SK-N-SH (cell line): ENCODE measurements around the gene CRYBG1. TPM values are rescaled to one million over a fixed set of nuclear protein-coding genes. Genes with fewer than 3 reads are reported as not detected.

ENCODE experiments used
- CTCF ChIA-PET: fragments of 300-600, 350-600 bp; formaldehyde crosslinking; extraction: SDS; loops from one replicate; lab custom pipeline; 2021; lab: Yijun Ruan, JAX
- POLR2A ChIA-PET: fragments of 350-600 bp; sonication (Branson Sonifier 250); formaldehyde crosslinking; extraction: SDS; loops from one replicate; lab custom pipeline; 2020; ENCODE audit warnings: antibody characterized with exemption, inconsistent platforms; lab: Yijun Ruan, JAX
- DNase-seq: peaks from one replicate; pipeline ENCODE4 v3.0.0; 2012
- H2AFZ ChIP-seq: fragments of 200-600 bp; sonication (generic); 2 replicates; pipeline ENCODE4 v1.8.1; 2016; ENCODE audit warnings: antibody characterized with exemption, mild to moderate bottlenecking, low read depth
- H3F3A ChIP-seq: fragments of 200-600 bp; sonication (generic); replicated peaks from 2 replicates; pipeline ENCODE3; 2016; ENCODE audit warnings: antibody characterized with exemption, mild to moderate bottlenecking; ENCODE audit not compliant: insufficient read depth
- H3K27ac ChIP-seq, 2 experiments: fragments of 200-500 bp in 1 of 2; fragments of 200-600 bp in 1 of 2; sonication (Bioruptor generic) in 1 of 2; sonication (generic), shearing (Covaris generic) in 1 of 2; 2 replicates each; pipeline versions ENCODE4 v1.5.1 to v1.6.1; 2014 to 2016; ENCODE audit warnings: low read depth in 2 of 2, inconsistent platforms in 1 of 2, low read length in 1 of 2, mild to moderate bottlenecking in 1 of 2, mixed read lengths in 1 of 2
- H3K27me3 ChIP-seq: fragments of 200-600 bp; sonication (generic), shearing (Covaris generic); 2 replicates; pipeline ENCODE4 v1.6.1; 2016; ENCODE audit warnings: mixed run types; ENCODE audit not compliant: insufficient read depth
- H3K36me3 ChIP-seq, 2 experiments: fragments of 200-500 bp in 1 of 2; fragments of 200-600 bp in 1 of 2; sonication (Bioruptor generic) in 1 of 2; sonication (generic) in 1 of 2; replicated peaks in 1 of 2; 2 replicates each; pipeline versions ENCODE3 to v1.5.1; 2014 to 2016; ENCODE audit warnings: low read length in 1 of 2, mild to moderate bottlenecking in 1 of 2; ENCODE audit not compliant: insufficient read depth in 2 of 2, control insufficient read depth in 1 of 2
- H3K4me1 ChIP-seq, 2 experiments: fragments of 200-500 bp in 1 of 2; fragments of 200-600 bp in 1 of 2; sonication (Bioruptor generic) in 1 of 2; sonication (generic), shearing (Covaris generic) in 1 of 2; 2 replicates each; pipeline versions ENCODE4 v1.5.1 to v1.6.1; 2014 to 2016; ENCODE audit warnings: low read depth in 1 of 2, low read length in 1 of 2, mixed run types in 1 of 2; ENCODE audit not compliant: insufficient read depth in 2 of 2, control insufficient read depth in 1 of 2
- H3K4me2 ChIP-seq: fragments of 200-600 bp; sonication (generic), shearing (Covaris generic); 2 replicates; pipeline ENCODE4 v1.6.1; 2017; ENCODE audit warnings: mixed run types
- H3K4me3 ChIP-seq, 2 experiments: fragments of 200-500 bp in 1 of 2; fragments of 200-600 bp in 1 of 2; sonication (Bioruptor generic) in 1 of 2; sonication (generic), shearing (Covaris generic) in 1 of 2; 2 replicates each; pipeline versions ENCODE4 v1.5.1 to v1.8.1; 2014 to 2016; ENCODE audit warnings: low read depth in 2 of 2, inconsistent platforms in 1 of 2, low read length in 1 of 2, mild to moderate bottlenecking in 1 of 2, mixed read lengths in 1 of 2, moderate library complexity in 1 of 2
- H3K79me2 ChIP-seq: fragments of 200-600 bp; sonication (generic); 2 replicates; pipeline ENCODE4 v1.8.1; 2017; ENCODE audit warnings: mild to moderate bottlenecking; ENCODE audit not compliant: insufficient read depth
- H3K9ac ChIP-seq: fragments of 200-600 bp; sonication (generic); 2 replicates; pipeline ENCODE4 v1.6.1; 2017; ENCODE audit warnings: mixed run types
- H3K9me2 ChIP-seq: fragments of 200-600 bp; sonication (generic); 2 replicates; pipeline ENCODE4 v1.6.1; 2017; ENCODE audit warnings: mixed run types
- H3K9me3 ChIP-seq: fragments of 200-600 bp; sonication (generic); 2 replicates; pipeline ENCODE4 v1.6.1; 2017; ENCODE audit warnings: mixed run types, mild to moderate bottlenecking, moderate library complexity
- H4K20me1 ChIP-seq: fragments of 200-600 bp; sonication (generic); 2 replicates; pipeline ENCODE4 v1.6.1; 2017; ENCODE audit warnings: mild to moderate bottlenecking, mixed run types; ENCODE audit not compliant: insufficient read depth
- EP300 ChIP-seq, 2 experiments: IDR thresholded peaks; 2 replicates each; pipeline versions ENCODE4 v1.4.0 to v1.6.1; 2012; ENCODE audit warnings: borderline replicate concordance in 1 of 2, low read depth in 1 of 2, low read length in 1 of 2
- FOSL2 ChIP-seq: IDR thresholded peaks from 2 replicates; pipeline ENCODE4 v1.4.0; 2012; ENCODE audit warnings: low read depth, mild to moderate bottlenecking, moderate library complexity, borderline replicate concordance
- GATA2 ChIP-seq: sonication (generic); formaldehyde crosslinking; IDR thresholded peaks from 2 replicates; pipeline ENCODE4 v1.5.0; 2020; ENCODE audit warnings: mild to moderate bottlenecking, missing genetic modification reagents
- MXI1 ChIP-seq: IDR thresholded peaks from 2 replicates; pipeline ENCODE4 v1.6.1; 2012; ENCODE audit warnings: mild to moderate bottlenecking, low read depth, low read length, improper control_type of control experiment
- NFIC ChIP-seq: IDR thresholded peaks from 2 replicates; pipeline ENCODE4 v1.4.0; 2012; ENCODE audit warnings: borderline replicate concordance
- REST ChIP-seq: IDR thresholded peaks from 2 replicates; pipeline ENCODE4 v1.6.1; 2012; ENCODE audit warnings: mild to moderate bottlenecking, low read depth, low read length, moderate library complexity
- TEAD4 ChIP-seq: IDR thresholded peaks from 2 replicates; pipeline ENCODE4 v1.4.0; 2012; ENCODE audit warnings: mild to moderate bottlenecking, borderline replicate concordance; ENCODE audit not compliant: insufficient read depth
- USF2 ChIP-seq: fragments of 150-350 bp; IDR thresholded peaks from 2 replicates; pipeline ENCODE4 v1.6.1; 2017; ENCODE audit warnings: antibody characterized with exemption, low read length, low read depth, borderline replicate concordance
- WGBS: methylation state at CpG from one replicate; pipeline ENCODE4 v1.1.6; 2017; ENCODE audit warnings: low lambda C conversion rate; 5-methylcytosine and 5-hydroxymethylcytosine counted together
- polyA plus RNA-seq, 3 experiments: library from polyadenylated mRNA; depleted of rRNA; stranded (reverse); fragments of >200 nt; gene quantifications; 2 replicates each; pipeline ENCODE4 v1.2.3, GENCODE V29; 2012

Gene CRYBG1
- polyA plus RNA-seq, 1 of the 3 experiments (the other 2 are of a cell fraction) = 13.8 TPM

- H3K9me3 ChIP-seq = no peaks in the 10 kb centered on the region
- no peaks in the 10 kb centered on the region for H3K36me3 ChIP-seq
- no peaks in the 10 kb centered on the region for H3K9me2 ChIP-seq
- WGBS = 86% methylated on average over 3 of the region's 3 CpGs
- H3F3A ChIP-seq = peaks cover 20% of the 10 kb centered on the region
- no peak overlapping the region for H3K4me3 ChIP-seq
- peaks cover 0 to 17% of the 10 kb centered on the region in 2 experiments; a peak in 2 of 4 replicates for H3K4me1 ChIP-seq
- CTCF ChIA-PET = interaction anchor here (0.9 to 1.8 kb wide), 3 partner anchors 12 to 471 kb away, joined by 4 to 7 read pairs (median 4); no protein-coding TSS in a partner anchor
- H3K9ac ChIP-seq = no peak overlapping the region
- TF ChIP-seq USF2 (no peak), NFIC (no peak), EP300 (IDR thresholded peaks at IDR 0.05; ENCODE audit: borderline replicate concordance in 1 of 2, low read depth in 1 of 2, low read length in 1 of 2) (no peak), REST (no peak), GATA2 (CRISPR knock-in tag) (no peak), MXI1 (no peak), TEAD4 (no peak)
- no peak overlapping the region for H2AFZ ChIP-seq
- POLR2A ChIA-PET = no interaction called here
- no peak for DNase-seq
- no peaks in the 10 kb centered on the region for H4K20me1 ChIP-seq
- peaks cover 21% of the 10 kb centered on the region for H3K79me2 ChIP-seq
- no peak overlapping the region for H3K4me2 ChIP-seq
- no peak overlapping the region for H3K27ac ChIP-seq
- H3K27me3 ChIP-seq = no peaks in the 10 kb centered on the region
Observed at GRCh38 chr6:106508834-106509233, 148.3 kb downstream of the CRYBG1 start.

GRCh38 chr6:106509420-106510089, 149.0 kb downstream of the CRYBG1 start:
- DNase-seq = peak; percentile 17
- Histone ChIP-seq H3K36me3 (no peaks in the 10 kb centered on the region), H2AFZ (peak overlapping the region; percentile 79; the same call in 1 of the 2 replicates), H3K9ac (no peak overlapping the region), H3K4me2 (peak overlapping the region; percentile 95; the same call in 1 of the 2 replicates), H4K20me1 (no peaks in the 10 kb centered on the region), H3K9me3 (no peaks in the 10 kb centered on the region), H3K79me2 (peaks cover 28% of the 10 kb centered on the region), H3K9me2 (no peaks in the 10 kb centered on the region), H3K27ac (no peak overlapping the region), H3K4me3 (peak overlapping the region; percentile 71 to 83; a peak in 3 of 4 replicates), H3K27me3 (no peaks in the 10 kb centered on the region), H3F3A (peaks cover 27% of the 10 kb centered on the region), H3K4me1 (peaks cover 0 to 17% of the 10 kb centered on the region in 2 experiments; a peak in 3 of 4 replicates)
- POLR2A ChIA-PET = no interaction called here
- 68% methylated on average over 19 of the region's 25 CpGs for WGBS
- TF ChIP-seq NFIC = no peak
- no peak for TF ChIP-seq FOSL2
- CTCF ChIA-PET = interaction anchor here (0.7 to 1.8 kb wide), 4 partner anchors 11 to 470 kb away, joined by 3 to 7 read pairs (median 4); no protein-coding TSS in a partner anchor
